Loucy (cell line): ENCODE results near the gene COBLL1.

Experiments
- EZH2phosphoT487 ChIP-seq: fragments of 200-600 bp; IDR thresholded peaks from 2 replicates; pipeline ENCODE4 v1.6.1; 2018; ENCODE audit warnings: antibody characterized with exemption, mild to moderate bottlenecking, moderate library complexity, borderline replicate concordance
- TF ChIP-seq, protein P1 (sequence below): fragments of 200-600 bp; sonication (generic); conservative IDR thresholded peaks from 2 replicates; pipeline ENCODE4 v1.5.1; 2014; ENCODE audit warnings: mild to moderate bottlenecking, antibody characterized with exemption, low read length

GRCh38 chr2:164764996-164765395, 76.6 kb downstream of the COBLL1 start:
- TF ChIP-seq, protein P1, sequence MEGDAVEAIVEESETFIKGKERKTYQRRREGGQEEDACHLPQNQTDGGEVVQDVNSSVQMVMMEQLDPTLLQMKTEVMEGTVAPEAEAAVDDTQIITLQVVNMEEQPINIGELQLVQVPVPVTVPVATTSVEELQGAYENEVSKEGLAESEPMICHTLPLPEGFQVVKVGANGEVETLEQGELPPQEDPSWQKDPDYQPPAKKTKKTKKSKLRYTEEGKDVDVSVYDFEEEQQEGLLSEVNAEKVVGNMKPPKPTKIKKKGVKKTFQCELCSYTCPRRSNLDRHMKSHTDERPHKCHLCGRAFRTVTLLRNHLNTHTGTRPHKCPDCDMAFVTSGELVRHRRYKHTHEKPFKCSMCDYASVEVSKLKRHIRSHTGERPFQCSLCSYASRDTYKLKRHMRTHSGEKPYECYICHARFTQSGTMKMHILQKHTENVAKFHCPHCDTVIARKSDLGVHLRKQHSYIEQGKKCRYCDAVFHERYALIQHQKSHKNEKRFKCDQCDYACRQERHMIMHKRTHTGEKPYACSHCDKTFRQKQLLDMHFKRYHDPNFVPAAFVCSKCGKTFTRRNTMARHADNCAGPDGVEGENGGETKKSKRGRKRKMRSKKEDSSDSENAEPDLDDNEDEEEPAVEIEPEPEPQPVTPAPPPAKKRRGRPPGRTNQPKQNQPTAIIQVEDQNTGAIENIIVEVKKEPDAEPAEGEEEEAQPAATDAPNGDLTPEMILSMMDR: no peak
- TF ChIP-seq EZH2phosphoT487: no peak
